GM23338 (cell line): ENCODE data around the gene SMOC1. TPM values are rescaled to one million over a fixed set of nuclear protein-coding genes. Genes with fewer than 3 reads are reported as not detected.

Experiments used
- ATAC-seq: fragments of 200-7000 bp; cut with Tn5 transposase; 3 replicates; pipeline ENCODE4 v1.9.1; 2020
- DNase-seq: peaks from one replicate; pipeline ENCODE4 v3.0.0-alpha.2; 2015; ENCODE audit warnings: low spot score
- H2AFZ ChIP-seq: fragments of 200-600 bp; sonication (generic); 2 replicates; pipeline ENCODE4 v1.8.0; 2016; ENCODE audit warnings: antibody characterized with exemption, mild to moderate bottlenecking, moderate library complexity
- H3F3A ChIP-seq: fragments of 200-600 bp; sonication (generic); replicated peaks from 2 replicates; pipeline ENCODE4 v1.8.0; 2017; ENCODE audit warnings: antibody characterized with exemption, mixed run types, low read depth
- H3K27ac ChIP-seq: fragments of 200-600 bp; sonication (generic); 2 replicates; pipeline ENCODE4 v1.6.1; 2016; ENCODE audit warnings: low read depth
- H3K27me3 ChIP-seq: fragments of 200-600 bp; sonication (generic); 2 replicates; pipeline ENCODE4 v1.8.0; 2016; ENCODE audit warnings: mild to moderate bottlenecking, mixed run types, moderate library complexity; ENCODE audit not compliant: insufficient read depth
- H3K36me3 ChIP-seq: fragments of 200-600 bp; sonication (generic); 2 replicates; pipeline ENCODE4 v1.8.0; 2016; ENCODE audit warnings: mild to moderate bottlenecking; ENCODE audit not compliant: insufficient read depth
- H3K4me1 ChIP-seq: fragments of 200-600 bp; sonication (generic); 2 replicates; pipeline ENCODE4 v1.8.0; 2016; ENCODE audit warnings: mild to moderate bottlenecking, moderate library complexity; ENCODE audit not compliant: insufficient read depth
- H3K4me2 ChIP-seq: fragments of 200-600 bp; sonication (generic); 2 replicates; pipeline ENCODE4 v1.7.1; 2017; ENCODE audit warnings: mixed run types
- H3K4me3 ChIP-seq: fragments of 200-600 bp; sonication (generic); 2 replicates; pipeline ENCODE4 v1.6.1; 2016; ENCODE audit warnings: mixed run types
- H3K79me2 ChIP-seq: fragments of 200-600 bp; sonication (generic); replicated peaks from 2 replicates; pipeline ENCODE4 v1.8.0; 2017; ENCODE audit warnings: mild to moderate bottlenecking; ENCODE audit not compliant: insufficient read depth
- H3K9me2 ChIP-seq: fragments of 200-600 bp; sonication (generic); 2 replicates; pipeline ENCODE4 v1.8.0; 2017; ENCODE audit not compliant: insufficient read depth
- H4K20me1 ChIP-seq: fragments of 200-600 bp; sonication (generic); replicated peaks from 2 replicates; pipeline ENCODE4 v1.8.0; 2017; ENCODE audit warnings: mild to moderate bottlenecking; ENCODE audit not compliant: insufficient read depth
- H3K27ac Mint-ChIP-seq: 2 replicates; pipeline ENCODE4 v1.8.0; 2020; ENCODE audit warnings: inconsistent platforms, mild to moderate bottlenecking, moderate library complexity, mixed read lengths
- H3K27me3 Mint-ChIP-seq: 3 replicates; pipeline ENCODE4 v1.8.0; 2022; ENCODE audit warnings: low read depth, mild to moderate bottlenecking, moderate library complexity, mixed read lengths, inconsistent platforms; ENCODE audit not compliant: insufficient read depth, poor library complexity
- H3K36me3 Mint-ChIP-seq: 3 replicates; pipeline ENCODE4 v1.8.0; 2021; ENCODE audit warnings: low read depth, mild to moderate bottlenecking, inconsistent platforms, moderate library complexity, mixed read lengths
- H3K4me1 Mint-ChIP-seq: 3 replicates; pipeline ENCODE4 v1.8.0; 2020; ENCODE audit warnings: mild to moderate bottlenecking, inconsistent platforms, mixed read lengths
- H3K4me3 Mint-ChIP-seq: 3 replicates; pipeline ENCODE4 v1.8.0; 2021; ENCODE audit warnings: moderate library complexity, mild to moderate bottlenecking, inconsistent platforms, mixed read lengths
- H3K9me3 Mint-ChIP-seq: 3 replicates; pipeline ENCODE4 v1.8.0; 2020; ENCODE audit warnings: moderate library complexity, mild to moderate bottlenecking, inconsistent platforms, mixed read lengths
- CREB1 ChIP-seq: fragments of 250-450 bp; sonication (Bioruptor Pico); IDR thresholded peaks from 2 replicates; pipeline ENCODE4 v1.5.0; 2020; ENCODE audit warnings: low read depth, mild to moderate bottlenecking, moderate library complexity
- EZH2 ChIP-seq: fragments of 200-600 bp; sonication (generic); IDR thresholded peaks from one replicate; pipeline ENCODE4 v1.8.0; 2017; ENCODE audit warnings: antibody characterized with exemption, mild to moderate bottlenecking, low read depth; ENCODE audit not compliant: unreplicated experiment
- JUNB ChIP-seq: IDR thresholded peaks from one replicate; pipeline ENCODE4 v1.6.1; 2016; ENCODE audit warnings: antibody characterized with exemption; ENCODE audit not compliant: unreplicated experiment
- NANOG ChIP-seq: IDR thresholded peaks from 2 replicates; pipeline ENCODE4 v1.6.1; 2016; ENCODE audit warnings: antibody characterized with exemption, borderline replicate concordance
- POLR2AphosphoS5 ChIP-seq: IDR thresholded peaks from 2 replicates; pipeline ENCODE4 v1.6.1; 2016; ENCODE audit warnings: antibody characterized with exemption, low read depth
- STAT1 ChIP-seq: IDR thresholded peaks from one replicate; pipeline ENCODE4 v1.6.1; 2016; ENCODE audit warnings: antibody characterized with exemption; ENCODE audit not compliant: unreplicated experiment
- ZNF114 ChIP-seq: fragments of 250-450 bp; sonication (Bioruptor Pico); IDR thresholded peaks from 2 replicates; pipeline ENCODE4 v1.5.0; 2020; ENCODE audit warnings: mild to moderate bottlenecking, moderate library complexity
- ZNF331 ChIP-seq: fragments of 250-450 bp; sonication (Bioruptor Pico); IDR thresholded peaks from 2 replicates; pipeline ENCODE4 v1.5.0; 2020; ENCODE audit warnings: low read depth, mild to moderate bottlenecking, moderate library complexity
- polyA plus RNA-seq: library from polyadenylated mRNA; unstranded; fragments of >200 nt; fragmentation: Nextera tagmentation; extraction: Ambion mirVana; gene quantifications from 2 replicates; pipeline ENCODE4 v1.2.1, GENCODE V29; 2016
- total RNA-seq: library from RNA; depleted of rRNA; stranded (reverse); fragments of >200 nt; shearing (Covaris generic); gene quantifications from 2 replicates; pipeline ENCODE4 v1.2.3, GENCODE V29; 2014
- TF ChIP-seq, protein P1 (sequence below): IDR thresholded peaks from one replicate; pipeline ENCODE4 v1.6.1; 2018; ENCODE audit warnings: antibody characterized with exemption; ENCODE audit not compliant: unreplicated experiment
- TF ChIP-seq, protein P2 (sequence below): IDR thresholded peaks from 2 replicates; pipeline ENCODE4 v1.6.1; 2016; ENCODE audit warnings: antibody characterized with exemption
- TF ChIP-seq, protein P3 (sequence below), 2 experiments: fragments of 200-600 bp in 1 of 2; sonication (generic) in 1 of 2; conservative IDR thresholded peaks; 2 replicates each; pipeline versions ENCODE4 v1.5.1 to v1.6.1; 2016 to 2017; ENCODE audit warnings: antibody characterized with exemption in 2 of 2, low read depth in 2 of 2, mild to moderate bottlenecking in 2 of 2, moderate library complexity in 1 of 2

SMOC1 gene
- total and polyA plus RNA-seq, 2 experiments from 2014 or later, result 0.79 to 1.6 TPM

DNA sequence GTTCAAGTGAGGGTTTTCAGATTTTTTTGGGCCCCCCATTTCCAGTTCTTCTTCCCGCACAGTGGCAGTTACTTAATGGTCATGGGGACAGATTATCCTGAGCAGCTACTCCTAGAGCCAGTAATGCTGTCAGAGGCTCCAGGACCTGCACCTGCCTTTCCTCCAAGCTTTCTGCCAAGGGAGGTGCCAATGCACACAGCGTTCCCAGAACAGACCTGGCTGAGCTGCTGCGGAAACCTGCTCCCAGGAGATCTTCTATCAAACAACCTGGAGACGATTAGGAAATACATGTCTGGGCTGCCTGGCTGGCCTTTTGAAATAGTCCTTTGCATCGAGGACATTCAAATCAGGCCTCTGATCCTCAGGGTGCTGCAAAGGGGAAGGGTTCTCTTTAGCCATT is 188.6 kb downstream of the SMOC1 start (continued):
- TF ChIP-seq, protein P1, sequence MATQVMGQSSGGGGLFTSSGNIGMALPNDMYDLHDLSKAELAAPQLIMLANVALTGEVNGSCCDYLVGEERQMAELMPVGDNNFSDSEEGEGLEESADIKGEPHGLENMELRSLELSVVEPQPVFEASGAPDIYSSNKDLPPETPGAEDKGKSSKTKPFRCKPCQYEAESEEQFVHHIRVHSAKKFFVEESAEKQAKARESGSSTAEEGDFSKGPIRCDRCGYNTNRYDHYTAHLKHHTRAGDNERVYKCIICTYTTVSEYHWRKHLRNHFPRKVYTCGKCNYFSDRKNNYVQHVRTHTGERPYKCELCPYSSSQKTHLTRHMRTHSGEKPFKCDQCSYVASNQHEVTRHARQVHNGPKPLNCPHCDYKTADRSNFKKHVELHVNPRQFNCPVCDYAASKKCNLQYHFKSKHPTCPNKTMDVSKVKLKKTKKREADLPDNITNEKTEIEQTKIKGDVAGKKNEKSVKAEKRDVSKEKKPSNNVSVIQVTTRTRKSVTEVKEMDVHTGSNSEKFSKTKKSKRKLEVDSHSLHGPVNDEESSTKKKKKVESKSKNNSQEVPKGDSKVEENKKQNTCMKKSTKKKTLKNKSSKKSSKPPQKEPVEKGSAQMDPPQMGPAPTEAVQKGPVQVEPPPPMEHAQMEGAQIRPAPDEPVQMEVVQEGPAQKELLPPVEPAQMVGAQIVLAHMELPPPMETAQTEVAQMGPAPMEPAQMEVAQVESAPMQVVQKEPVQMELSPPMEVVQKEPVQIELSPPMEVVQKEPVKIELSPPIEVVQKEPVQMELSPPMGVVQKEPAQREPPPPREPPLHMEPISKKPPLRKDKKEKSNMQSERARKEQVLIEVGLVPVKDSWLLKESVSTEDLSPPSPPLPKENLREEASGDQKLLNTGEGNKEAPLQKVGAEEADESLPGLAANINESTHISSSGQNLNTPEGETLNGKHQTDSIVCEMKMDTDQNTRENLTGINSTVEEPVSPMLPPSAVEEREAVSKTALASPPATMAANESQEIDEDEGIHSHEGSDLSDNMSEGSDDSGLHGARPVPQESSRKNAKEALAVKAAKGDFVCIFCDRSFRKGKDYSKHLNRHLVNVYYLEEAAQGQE, result no peak
- TF ChIP-seq JUNB, result no peak
- TF ChIP-seq, protein P2, sequence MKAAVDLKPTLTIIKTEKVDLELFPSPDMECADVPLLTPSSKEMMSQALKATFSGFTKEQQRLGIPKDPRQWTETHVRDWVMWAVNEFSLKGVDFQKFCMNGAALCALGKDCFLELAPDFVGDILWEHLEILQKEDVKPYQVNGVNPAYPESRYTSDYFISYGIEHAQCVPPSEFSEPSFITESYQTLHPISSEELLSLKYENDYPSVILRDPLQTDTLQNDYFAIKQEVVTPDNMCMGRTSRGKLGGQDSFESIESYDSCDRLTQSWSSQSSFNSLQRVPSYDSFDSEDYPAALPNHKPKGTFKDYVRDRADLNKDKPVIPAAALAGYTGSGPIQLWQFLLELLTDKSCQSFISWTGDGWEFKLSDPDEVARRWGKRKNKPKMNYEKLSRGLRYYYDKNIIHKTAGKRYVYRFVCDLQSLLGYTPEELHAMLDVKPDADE, result no peak
- no peak for TF ChIP-seq STAT1
- TF ChIP-seq ZNF331 (CRISPR knock-in tag), result no peak
- TF ChIP-seq, protein P3, sequence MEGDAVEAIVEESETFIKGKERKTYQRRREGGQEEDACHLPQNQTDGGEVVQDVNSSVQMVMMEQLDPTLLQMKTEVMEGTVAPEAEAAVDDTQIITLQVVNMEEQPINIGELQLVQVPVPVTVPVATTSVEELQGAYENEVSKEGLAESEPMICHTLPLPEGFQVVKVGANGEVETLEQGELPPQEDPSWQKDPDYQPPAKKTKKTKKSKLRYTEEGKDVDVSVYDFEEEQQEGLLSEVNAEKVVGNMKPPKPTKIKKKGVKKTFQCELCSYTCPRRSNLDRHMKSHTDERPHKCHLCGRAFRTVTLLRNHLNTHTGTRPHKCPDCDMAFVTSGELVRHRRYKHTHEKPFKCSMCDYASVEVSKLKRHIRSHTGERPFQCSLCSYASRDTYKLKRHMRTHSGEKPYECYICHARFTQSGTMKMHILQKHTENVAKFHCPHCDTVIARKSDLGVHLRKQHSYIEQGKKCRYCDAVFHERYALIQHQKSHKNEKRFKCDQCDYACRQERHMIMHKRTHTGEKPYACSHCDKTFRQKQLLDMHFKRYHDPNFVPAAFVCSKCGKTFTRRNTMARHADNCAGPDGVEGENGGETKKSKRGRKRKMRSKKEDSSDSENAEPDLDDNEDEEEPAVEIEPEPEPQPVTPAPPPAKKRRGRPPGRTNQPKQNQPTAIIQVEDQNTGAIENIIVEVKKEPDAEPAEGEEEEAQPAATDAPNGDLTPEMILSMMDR (conservative IDR thresholded peaks at IDR 0.05; ENCODE audit: low read depth in 2 of 2), result no peak
- no peak for TF ChIP-seq NANOG

DNA sequence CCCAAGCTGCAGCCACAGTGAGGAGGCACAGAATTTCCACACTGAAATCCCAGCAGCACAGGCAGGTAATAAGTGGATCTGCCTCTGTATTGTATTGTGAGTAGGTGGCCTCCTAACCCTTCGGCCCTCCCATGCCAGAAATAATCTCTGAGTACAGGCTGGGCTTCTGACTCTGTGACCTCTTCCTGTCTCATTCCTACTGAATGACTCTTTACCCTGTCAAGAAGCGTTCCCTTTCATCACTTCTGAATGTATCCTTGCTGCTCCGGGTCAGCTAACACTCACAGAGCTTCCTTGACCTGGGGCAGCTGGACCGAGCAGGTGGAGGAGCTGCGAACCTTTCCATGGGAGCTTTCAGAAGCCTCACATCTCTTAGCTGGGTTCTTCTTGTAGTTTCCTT is 190.0 kb downstream of the SMOC1 start:
- ATAC-seq, result no peak
- no peak overlapping the region for H3K4me3 ChIP-seq
- no peaks in the 10 kb centered on the region for H3K36me3 Mint-ChIP-seq

More for the DNA sequence above, 190.0 kb downstream of the SMOC1 start:
- Mint-ChIP-seq H3K4me1 (no peaks in the 10 kb centered on the region), H3K27me3 (peaks cover 4% of the 10 kb centered on the region), H3K4me3 (no peak overlapping the region), H3K27ac (no peak overlapping the region), H3K9me3 (no peaks in the 10 kb centered on the region)
- H3K27me3 ChIP-seq, result no peaks in the 10 kb centered on the region
- no peaks in the 10 kb centered on the region for H3K9me2 ChIP-seq
- H3K4me1 ChIP-seq, result no peaks in the 10 kb centered on the region
- no peaks in the 10 kb centered on the region for H3F3A ChIP-seq
- no peak overlapping the region for H3K27ac ChIP-seq
- no peak for DNase-seq
- no peaks in the 10 kb centered on the region for H3K36me3 ChIP-seq
- TF ChIP-seq POLR2AphosphoS5 (no peak), CREB1 (no peak), ZNF331 (CRISPR knock-in tag) (no peak), EZH2 (no peak), NANOG (no peak), ZNF114 (CRISPR knock-in tag) (no peak), STAT1 (no peak)
- TF ChIP-seq, protein P2, result no peak
- TF ChIP-seq, protein P1, result no peak
- no peak overlapping the region for H2AFZ ChIP-seq
- no peaks in the 10 kb centered on the region for H4K20me1 ChIP-seq
- no peak overlapping the region for H3K4me2 ChIP-seq
- H3K79me2 ChIP-seq, result no peaks in the 10 kb centered on the region
